ENCODE data around the gene ASH1L. TPM values are rescaled to one million over a fixed set of nuclear protein-coding genes. Genes with fewer than 3 reads are reported as not detected.
"Not testable (repeated sequence)": the region's sequence is repeated elsewhere in the genome, so short reads cannot be mapped to it uniquely, and the experiment has no call there.

The ASH1L gene
- total and polyA plus RNA-seq, 2 experiments from 2014 or later, result 23.6 to 24.7 TPM

DNA sequence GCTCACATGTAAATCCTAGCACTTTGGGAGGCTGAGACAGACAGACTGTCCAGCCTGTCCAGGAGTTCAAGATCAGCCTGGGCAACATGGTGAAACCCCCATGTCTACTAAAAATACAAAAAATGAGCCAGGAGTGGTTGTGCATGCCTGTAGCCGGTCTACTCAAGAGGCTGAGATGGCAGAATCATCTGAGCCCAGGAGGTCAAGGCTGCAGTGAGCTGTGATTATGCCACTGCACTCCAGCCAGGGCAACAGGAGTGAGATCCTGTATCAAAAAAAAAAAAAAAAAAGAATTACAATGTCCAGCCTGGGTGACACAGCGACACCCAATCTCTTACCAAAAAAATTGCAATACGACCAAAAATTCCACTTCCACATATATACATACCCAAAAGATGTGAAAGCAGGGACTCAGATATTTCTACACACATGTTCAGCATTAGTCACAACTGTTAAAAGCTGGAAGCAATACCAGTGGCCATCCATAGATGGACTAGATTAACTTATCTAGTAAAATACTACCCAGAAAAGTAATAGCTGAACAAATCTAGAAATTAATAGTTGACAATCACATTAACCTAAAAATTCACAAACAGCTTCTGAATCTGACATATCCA is 49.2 kb downstream of the ASH1L start:
- no peaks in the 10 kb centered on the region; the same call in 1 of the 2 replicates for H3F3A ChIP-seq (replicated peaks; ENCODE audit: low read depth)
- no peaks in the 10 kb centered on the region for H3K27me3 ChIP-seq (ENCODE audit: insufficient read depth)
- no peak overlapping the region for H2AFZ ChIP-seq
- Mint-ChIP-seq H3K4me1 (no peaks in the 10 kb centered on the region; the same call in 2 of the 3 replicates), H3K27me3 (ENCODE audit: insufficient read depth, low read depth, poor library complexity) (no peaks in the 10 kb centered on the region), H3K27ac (no peak overlapping the region), H3K36me3 (ENCODE audit: low read depth) (peaks cover 11% of the 10 kb centered on the region), H3K9me3 (no peaks in the 10 kb centered on the region; the same call in 1 of the 3 replicates), H3K4me3 (no peak overlapping the region)
- peaks cover 89% of the 10 kb centered on the region for H3K79me2 ChIP-seq (replicated peaks; ENCODE audit: insufficient read depth)
- H3K4me1 ChIP-seq (ENCODE audit: insufficient read depth), result no peaks in the 10 kb centered on the region
- H3K4me3 ChIP-seq, result no peak overlapping the region
- H4K20me1 ChIP-seq (replicated peaks; ENCODE audit: insufficient read depth), result peaks cover 46% of the 10 kb centered on the region
- no peaks in the 10 kb centered on the region for H3K36me3 ChIP-seq (ENCODE audit: insufficient read depth)
- TF ChIP-seq EZH2 (IDR thresholded peaks at IDR 0.05; ENCODE audit: low read depth, unreplicated experiment), result no peak
- TF ChIP-seq, protein P1, sequence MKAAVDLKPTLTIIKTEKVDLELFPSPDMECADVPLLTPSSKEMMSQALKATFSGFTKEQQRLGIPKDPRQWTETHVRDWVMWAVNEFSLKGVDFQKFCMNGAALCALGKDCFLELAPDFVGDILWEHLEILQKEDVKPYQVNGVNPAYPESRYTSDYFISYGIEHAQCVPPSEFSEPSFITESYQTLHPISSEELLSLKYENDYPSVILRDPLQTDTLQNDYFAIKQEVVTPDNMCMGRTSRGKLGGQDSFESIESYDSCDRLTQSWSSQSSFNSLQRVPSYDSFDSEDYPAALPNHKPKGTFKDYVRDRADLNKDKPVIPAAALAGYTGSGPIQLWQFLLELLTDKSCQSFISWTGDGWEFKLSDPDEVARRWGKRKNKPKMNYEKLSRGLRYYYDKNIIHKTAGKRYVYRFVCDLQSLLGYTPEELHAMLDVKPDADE (IDR thresholded peaks at IDR 0.05), result no peak
- ATAC-seq (no peak), DNase-seq (ENCODE audit: low spot score) (no peak)
- no peak overlapping the region for H3K4me2 ChIP-seq
- H3K9me2 ChIP-seq (ENCODE audit: insufficient read depth), result no peaks in the 10 kb centered on the region
- H3K27ac ChIP-seq (ENCODE audit: low read depth), result no peak overlapping the region

DNA sequence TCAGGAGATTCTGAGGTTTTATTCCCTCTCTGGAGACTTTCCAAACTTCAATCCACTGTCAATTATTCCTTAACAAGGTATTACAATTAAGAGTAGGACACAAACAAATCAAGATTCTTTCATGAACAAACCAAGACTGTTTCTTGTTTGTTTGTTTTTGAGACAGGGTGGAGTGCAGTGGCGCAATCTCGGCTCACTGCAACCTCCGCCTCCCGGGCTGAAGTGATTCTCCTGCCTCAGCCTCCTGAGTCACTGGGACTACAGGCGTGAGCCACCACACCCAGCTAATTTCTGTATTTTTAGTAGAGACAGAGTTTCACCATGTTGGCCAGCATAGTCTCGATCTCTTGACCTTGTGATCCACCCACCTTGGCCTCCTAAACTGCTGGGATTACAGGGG is 51.2 kb downstream of the ASH1L start:
- H3K4me3 Mint-ChIP-seq; H3K4me1 Mint-ChIP-seq; H3K4me2 ChIP-seq; ATAC-seq; H3K4me3 ChIP-seq; H3K27ac ChIP-seq (ENCODE audit: low read depth); H3K9me2 ChIP-seq (ENCODE audit: insufficient read depth); H2AFZ ChIP-seq; H3K27me3 Mint-ChIP-seq (ENCODE audit: insufficient read depth, low read depth, poor library complexity); H3K9me3 Mint-ChIP-seq; H3K36me3 Mint-ChIP-seq (ENCODE audit: low read depth); H3K36me3 ChIP-seq (ENCODE audit: insufficient read depth); H3K27me3 ChIP-seq (ENCODE audit: insufficient read depth); DNase-seq (ENCODE audit: low spot score); H3K27ac Mint-ChIP-seq; H3F3A ChIP-seq (replicated peaks; ENCODE audit: low read depth); H3K4me1 ChIP-seq (ENCODE audit: insufficient read depth): not testable (repeated sequence)
- H3K79me2 ChIP-seq (replicated peaks; ENCODE audit: insufficient read depth), result peaks cover 88% of the 10 kb centered on the region
- peaks cover 34% of the 10 kb centered on the region for H4K20me1 ChIP-seq (replicated peaks; ENCODE audit: insufficient read depth)

DNA sequence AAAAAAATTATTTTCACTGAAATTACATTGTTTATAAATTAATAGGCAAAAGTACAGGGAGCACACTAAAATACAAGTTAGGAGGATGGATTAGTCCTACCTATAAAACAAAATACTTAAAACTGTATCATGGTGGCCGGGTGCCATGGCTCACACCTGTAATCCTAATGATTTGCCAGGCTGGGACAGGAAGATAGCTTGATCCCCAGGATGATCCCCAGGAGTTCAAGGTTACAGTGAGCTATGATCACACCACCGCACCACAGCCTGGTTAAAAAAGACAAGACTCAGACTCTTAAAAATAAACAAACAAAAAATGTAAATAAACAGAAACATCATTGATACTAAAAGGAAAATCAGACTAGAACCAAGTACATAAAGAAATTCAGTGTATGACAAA is 53.5 kb downstream of the ASH1L start:
- no peaks in the 10 kb centered on the region for H3K9me2 ChIP-seq (ENCODE audit: insufficient read depth)
- no peaks in the 10 kb centered on the region for H3K27me3 ChIP-seq (ENCODE audit: insufficient read depth)
- H4K20me1 ChIP-seq (replicated peaks; ENCODE audit: insufficient read depth), result peaks cover 21% of the 10 kb centered on the region
- 0 out of 2 replicates have a peak, but pooled peaks cover 4% of the 10 kb centered on the region for H3K4me1 ChIP-seq (ENCODE audit: insufficient read depth)
- H3K79me2 ChIP-seq (replicated peaks; ENCODE audit: insufficient read depth), result peaks cover 82% of the 10 kb centered on the region
- Mint-ChIP-seq H3K36me3 (ENCODE audit: low read depth) (no peaks in the 10 kb centered on the region; the same call in 2 of the 3 replicates), H3K27ac (no peak overlapping the region), H3K4me3 (no peak overlapping the region), H3K27me3 (ENCODE audit: insufficient read depth, low read depth, poor library complexity) (no peaks in the 10 kb centered on the region), H3K9me3 (no peaks in the 10 kb centered on the region; the same call in 2 of the 3 replicates), H3K4me1 (peaks cover 3% of the 10 kb centered on the region; the same call in 2 of the 3 replicates)
- DNase-seq (ENCODE audit: low spot score) (no peak), ATAC-seq (no peak)
- no peaks in the 10 kb centered on the region for H3K36me3 ChIP-seq (ENCODE audit: insufficient read depth)
- no peak overlapping the region for H3K4me2 ChIP-seq
- no peaks in the 10 kb centered on the region for H3F3A ChIP-seq (replicated peaks; ENCODE audit: low read depth)
- no peak overlapping the region for H3K4me3 ChIP-seq
- H2AFZ ChIP-seq, result no peak overlapping the region
- H3K27ac ChIP-seq (ENCODE audit: low read depth), result no peak overlapping the region
- TF ChIP-seq STAT1 (IDR thresholded peaks at IDR 0.05; ENCODE audit: unreplicated experiment), result no peak
- TF ChIP-seq ZNF114 (CRISPR knock-in tag; IDR thresholded peaks at IDR 0.05), result no peak
- TF ChIP-seq, protein P2, sequence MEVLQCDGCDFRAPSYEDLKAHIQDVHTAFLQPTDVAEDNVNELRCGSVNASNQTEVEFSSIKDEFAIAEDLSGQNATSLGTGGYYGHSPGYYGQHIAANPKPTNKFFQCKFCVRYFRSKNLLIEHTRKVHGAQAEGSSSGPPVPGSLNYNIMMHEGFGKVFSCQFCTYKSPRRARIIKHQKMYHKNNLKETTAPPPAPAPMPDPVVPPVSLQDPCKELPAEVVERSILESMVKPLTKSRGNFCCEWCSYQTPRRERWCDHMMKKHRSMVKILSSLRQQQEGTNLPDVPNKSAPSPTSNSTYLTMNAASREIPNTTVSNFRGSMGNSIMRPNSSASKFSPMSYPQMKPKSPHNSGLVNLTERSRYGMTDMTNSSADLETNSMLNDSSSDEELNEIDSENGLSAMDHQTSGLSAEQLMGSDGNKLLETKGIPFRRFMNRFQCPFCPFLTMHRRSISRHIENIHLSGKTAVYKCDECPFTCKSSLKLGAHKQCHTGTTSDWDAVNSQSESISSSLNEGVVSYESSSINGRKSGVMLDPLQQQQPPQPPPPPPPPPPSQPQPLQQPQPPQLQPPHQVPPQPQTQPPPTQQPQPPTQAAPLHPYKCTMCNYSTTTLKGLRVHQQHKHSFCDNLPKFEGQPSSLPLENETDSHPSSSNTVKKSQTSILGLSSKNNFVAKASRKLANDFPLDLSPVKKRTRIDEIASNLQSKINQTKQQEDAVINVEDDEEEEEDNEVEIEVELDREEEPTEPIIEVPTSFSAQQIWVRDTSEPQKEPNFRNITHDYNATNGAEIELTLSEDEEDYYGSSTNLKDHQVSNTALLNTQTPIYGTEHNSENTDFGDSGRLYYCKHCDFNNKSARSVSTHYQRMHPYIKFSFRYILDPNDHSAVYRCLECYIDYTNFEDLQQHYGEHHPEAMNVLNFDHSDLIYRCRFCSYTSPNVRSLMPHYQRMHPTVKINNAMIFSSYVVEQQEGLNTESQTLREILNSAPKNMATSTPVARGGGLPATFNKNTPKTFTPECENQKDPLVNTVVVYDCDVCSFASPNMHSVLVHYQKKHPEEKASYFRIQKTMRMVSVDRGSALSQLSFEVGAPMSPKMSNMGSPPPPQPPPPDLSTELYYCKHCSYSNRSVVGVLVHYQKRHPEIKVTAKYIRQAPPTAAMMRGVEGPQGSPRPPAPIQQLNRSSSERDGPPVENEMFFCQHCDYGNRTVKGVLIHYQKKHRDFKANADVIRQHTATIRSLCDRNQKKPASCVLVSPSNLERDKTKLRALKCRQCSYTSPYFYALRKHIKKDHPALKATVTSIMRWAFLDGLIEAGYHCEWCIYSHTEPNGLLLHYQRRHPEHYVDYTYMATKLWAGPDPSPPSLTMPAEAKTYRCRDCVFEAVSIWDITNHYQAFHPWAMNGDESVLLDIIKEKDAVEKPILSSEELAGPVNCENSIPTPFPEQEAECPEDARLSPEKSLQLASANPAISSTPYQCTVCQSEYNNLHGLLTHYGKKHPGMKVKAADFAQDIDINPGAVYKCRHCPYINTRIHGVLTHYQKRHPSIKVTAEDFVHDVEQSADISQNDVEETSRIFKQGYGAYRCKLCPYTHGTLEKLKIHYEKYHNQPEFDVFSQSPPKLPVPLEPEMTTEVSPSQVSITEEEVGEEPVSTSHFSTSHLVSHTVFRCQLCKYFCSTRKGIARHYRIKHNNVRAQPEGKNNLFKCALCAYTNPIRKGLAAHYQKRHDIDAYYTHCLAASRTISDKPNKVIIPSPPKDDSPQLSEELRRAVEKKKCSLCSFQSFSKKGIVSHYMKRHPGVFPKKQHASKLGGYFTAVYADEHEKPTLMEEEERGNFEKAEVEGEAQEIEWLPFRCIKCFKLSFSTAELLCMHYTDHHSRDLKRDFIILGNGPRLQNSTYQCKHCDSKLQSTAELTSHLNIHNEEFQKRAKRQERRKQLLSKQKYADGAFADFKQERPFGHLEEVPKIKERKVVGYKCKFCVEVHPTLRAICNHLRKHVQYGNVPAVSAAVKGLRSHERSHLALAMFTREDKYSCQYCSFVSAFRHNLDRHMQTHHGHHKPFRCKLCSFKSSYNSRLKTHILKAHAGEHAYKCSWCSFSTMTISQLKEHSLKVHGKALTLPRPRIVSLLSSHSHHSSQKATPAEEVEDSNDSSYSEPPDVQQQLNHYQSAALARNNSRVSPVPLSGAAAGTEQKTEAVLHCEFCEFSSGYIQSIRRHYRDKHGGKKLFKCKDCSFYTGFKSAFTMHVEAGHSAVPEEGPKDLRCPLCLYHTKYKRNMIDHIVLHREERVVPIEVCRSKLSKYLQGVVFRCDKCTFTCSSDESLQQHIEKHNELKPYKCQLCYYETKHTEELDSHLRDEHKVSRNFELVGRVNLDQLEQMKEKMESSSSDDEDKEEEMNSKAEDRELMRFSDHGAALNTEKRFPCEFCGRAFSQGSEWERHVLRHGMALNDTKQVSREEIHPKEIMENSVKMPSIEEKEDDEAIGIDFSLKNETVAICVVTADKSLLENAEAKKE (CRISPR knock-in tag; IDR thresholded peaks at IDR 0.05), result no peak
- TF ChIP-seq, protein P3, sequence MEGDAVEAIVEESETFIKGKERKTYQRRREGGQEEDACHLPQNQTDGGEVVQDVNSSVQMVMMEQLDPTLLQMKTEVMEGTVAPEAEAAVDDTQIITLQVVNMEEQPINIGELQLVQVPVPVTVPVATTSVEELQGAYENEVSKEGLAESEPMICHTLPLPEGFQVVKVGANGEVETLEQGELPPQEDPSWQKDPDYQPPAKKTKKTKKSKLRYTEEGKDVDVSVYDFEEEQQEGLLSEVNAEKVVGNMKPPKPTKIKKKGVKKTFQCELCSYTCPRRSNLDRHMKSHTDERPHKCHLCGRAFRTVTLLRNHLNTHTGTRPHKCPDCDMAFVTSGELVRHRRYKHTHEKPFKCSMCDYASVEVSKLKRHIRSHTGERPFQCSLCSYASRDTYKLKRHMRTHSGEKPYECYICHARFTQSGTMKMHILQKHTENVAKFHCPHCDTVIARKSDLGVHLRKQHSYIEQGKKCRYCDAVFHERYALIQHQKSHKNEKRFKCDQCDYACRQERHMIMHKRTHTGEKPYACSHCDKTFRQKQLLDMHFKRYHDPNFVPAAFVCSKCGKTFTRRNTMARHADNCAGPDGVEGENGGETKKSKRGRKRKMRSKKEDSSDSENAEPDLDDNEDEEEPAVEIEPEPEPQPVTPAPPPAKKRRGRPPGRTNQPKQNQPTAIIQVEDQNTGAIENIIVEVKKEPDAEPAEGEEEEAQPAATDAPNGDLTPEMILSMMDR (conservative IDR thresholded peaks at IDR 0.05; ENCODE audit: low read depth in 2 of 2), result no peak

Data from GM23338 (cell line).